Measurements from ENCODE around the gene FUT8.
A peak's percentile ranks its signal among the peaks of the same experiment; 100 is the strongest.
"Not testable (repeated sequence)": the region's sequence is repeated elsewhere in the genome, so short reads cannot be mapped to it uniquely, and the experiment has no call there.

The FUT8 gene

GRCh38 chr14:65620195-65620594 is 207.7 kb downstream of the FUT8 start:
- DNase-seq (ENCODE audit: low read depth in 3 of 3): no peak

- no peak for DNase-seq (ENCODE audit: low read depth in 3 of 3)
Measured at GRCh38 chr14:65622703-65623102, 210.2 kb downstream of the FUT8 start.

GRCh38 chr14:65623759-65624158 is 211.2 kb downstream of the FUT8 start:
- no peak for DNase-seq (ENCODE audit: low read depth in 3 of 3)

- no peak for DNase-seq (ENCODE audit: low read depth in 3 of 3)
Measured at GRCh38 chr14:65627315-65627714, 214.8 kb downstream of the FUT8 start.

GRCh38 chr14:65628664-65629063 is 216.1 kb downstream of the FUT8 start:
- DNase-seq (ENCODE audit: low read depth in 3 of 3): no peak

- no peak for DNase-seq (ENCODE audit: low read depth in 3 of 3)
Measured at GRCh38 chr14:65631040-65631439, 218.5 kb downstream of the FUT8 start.

- DNase-seq (ENCODE audit: low read depth in 3 of 3): no peak
Measured at GRCh38 chr14:65632487-65632886, 220.0 kb downstream of the FUT8 start.

- not testable (repeated sequence) for DNase-seq (ENCODE audit: low read depth in 3 of 3)
Measured at GRCh38 chr14:65633666-65634065, 221.1 kb downstream of the FUT8 start.

GRCh38 chr14:65637780-65638179 is 225.2 kb downstream of the FUT8 start:
- DNase-seq (ENCODE audit: low read depth in 3 of 3): peak; percentile 5 to 19 (median 19)

- DNase-seq (ENCODE audit: low read depth in 3 of 3): no peak
Measured at GRCh38 chr14:65639216-65639615, 226.7 kb downstream of the FUT8 start.

- no peak for DNase-seq (ENCODE audit: low read depth in 3 of 3)
Measured at GRCh38 chr14:65650826-65651225, 238.3 kb downstream of the FUT8 start.

GRCh38 chr14:65656554-65656953 is 244.0 kb downstream of the FUT8 start:
- DNase-seq (ENCODE audit: low read depth in 3 of 3): no peak

- no peak for DNase-seq (ENCODE audit: low read depth in 3 of 3)
Measured at GRCh38 chr14:65658202-65658601, 245.7 kb downstream of the FUT8 start.

GRCh38 chr14:65661865-65662264 is 249.3 kb downstream of the FUT8 start:
- no peak for DNase-seq (ENCODE audit: low read depth in 3 of 3)

- no peak for DNase-seq (ENCODE audit: low read depth in 3 of 3)
Measured at GRCh38 chr14:65664436-65664835, 251.9 kb downstream of the FUT8 start.

- no peak for DNase-seq (ENCODE audit: low read depth in 3 of 3)
Measured at GRCh38 chr14:65676361-65677014, 264.0 kb downstream of the FUT8 start.

- DNase-seq (ENCODE audit: low read depth in 3 of 3): no peak
Measured at GRCh38 chr14:65685572-65685971, 273.0 kb downstream of the FUT8 start.

- no peak for DNase-seq (ENCODE audit: low read depth in 3 of 3)
Measured at GRCh38 chr14:65686761-65687160, 274.2 kb downstream of the FUT8 start.

GRCh38 chr14:65689070-65689469 is 276.5 kb downstream of the FUT8 start:
- no peak for DNase-seq (ENCODE audit: low read depth in 3 of 3)

GRCh38 chr14:65692566-65692965 is 280.0 kb downstream of the FUT8 start:
- not testable (repeated sequence) for DNase-seq (ENCODE audit: low read depth in 3 of 3)

GRCh38 chr14:65696801-65697200 is 284.3 kb downstream of the FUT8 start:
- no peak for DNase-seq (ENCODE audit: low read depth in 3 of 3)

GRCh38 chr14:65703521-65703920 is 291.0 kb downstream of the FUT8 start:
- no peak for DNase-seq (ENCODE audit: low read depth in 3 of 3)

GRCh38 chr14:65703996-65704395 is 291.5 kb downstream of the FUT8 start:
- DNase-seq (ENCODE audit: low read depth in 3 of 3): no peak

GRCh38 chr14:65704437-65704836 is 291.9 kb downstream of the FUT8 start:
- DNase-seq (ENCODE audit: low read depth in 3 of 3): no peak

Measured in stimulated activated CD4-positive, alpha-beta T cell treated with anti-CD3 and anti-CD28 coated beads, TNF-alpha, amount 100 ng/mL, for 48 hours (primary cell).